ENCODE data around the gene BSDC1.
"Not testable (repeated sequence)": the region's sequence is repeated elsewhere in the genome, so short reads cannot be mapped to it uniquely, and the experiment has no call there.

BSDC1 gene

DNA sequence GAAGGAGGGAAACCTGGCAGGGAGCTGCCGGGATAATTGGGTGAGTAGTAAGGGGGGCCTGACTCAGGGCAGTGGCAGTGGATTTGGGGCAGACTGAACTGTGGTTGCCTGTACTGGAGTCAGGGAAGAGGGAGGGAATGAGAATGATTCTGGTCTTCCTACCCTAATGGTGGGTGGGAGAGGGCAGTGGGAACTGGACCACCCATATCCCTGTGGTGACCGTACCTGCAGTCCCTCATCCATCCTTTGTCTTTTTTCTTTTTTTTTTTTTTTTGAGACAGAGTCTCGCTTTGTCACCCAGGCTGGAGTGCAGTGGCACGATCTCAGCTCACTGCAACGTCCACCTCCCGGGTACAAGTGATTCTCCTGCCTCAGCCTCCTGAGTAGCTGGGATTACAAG is 38.5 kb downstream of the BSDC1 start:
- not testable (repeated sequence) for DNase-seq

DNA sequence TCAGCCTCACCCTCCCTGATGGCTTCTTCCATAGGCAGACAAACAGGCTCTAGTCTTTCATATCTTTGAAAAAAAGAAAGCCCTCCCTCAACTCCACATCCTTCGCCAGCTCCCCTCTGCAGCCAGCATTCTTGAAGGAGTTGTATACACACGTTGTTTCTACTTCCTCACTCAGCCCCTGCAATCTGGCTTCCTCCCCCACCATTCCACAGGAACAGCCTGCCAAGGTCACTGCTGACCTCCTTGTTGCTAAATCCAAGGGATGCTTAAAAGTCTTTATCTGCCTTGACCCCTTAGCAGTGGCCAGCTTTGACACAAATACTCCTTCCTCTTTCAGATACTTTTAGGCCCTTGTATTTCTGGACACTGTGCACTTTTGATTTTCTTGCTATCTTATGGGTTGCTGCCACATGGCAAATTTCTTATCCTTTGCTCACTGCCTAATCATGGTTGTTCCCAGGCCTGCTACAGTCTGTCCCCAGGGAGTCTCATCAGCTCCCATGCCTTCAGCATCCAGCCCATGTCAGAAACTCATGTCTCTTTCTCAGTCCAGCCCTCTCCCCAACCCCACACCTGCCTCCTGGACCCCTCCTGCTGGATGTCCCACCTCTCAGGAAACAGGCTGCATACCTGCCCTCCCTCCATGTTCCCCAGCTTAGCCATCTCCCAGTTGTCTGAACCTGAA is 40.2 kb downstream of the BSDC1 start:
- peak; percentile 73 for DNase-seq

DNA sequence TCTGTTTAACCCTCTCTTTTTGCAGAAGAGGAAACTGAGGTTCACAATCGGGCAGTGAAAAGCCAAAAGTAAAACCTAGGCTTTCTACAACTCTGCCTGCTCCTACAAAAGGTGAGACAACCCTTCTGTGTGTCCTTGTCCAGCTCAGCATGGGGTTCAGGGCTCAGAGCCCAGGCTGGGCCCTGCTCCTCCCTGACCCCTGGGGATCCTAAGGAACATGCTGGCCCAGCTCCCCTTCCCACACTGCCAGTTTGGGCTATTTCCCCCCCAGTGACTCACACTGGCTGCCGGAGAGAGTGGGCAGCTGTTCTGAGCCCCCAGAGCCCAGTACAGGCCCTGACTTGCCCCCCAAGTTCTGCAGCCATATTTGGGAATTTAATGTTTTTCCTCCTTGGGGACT is 40.8 kb downstream of the BSDC1 start:
- DNase-seq = no peak

DNA sequence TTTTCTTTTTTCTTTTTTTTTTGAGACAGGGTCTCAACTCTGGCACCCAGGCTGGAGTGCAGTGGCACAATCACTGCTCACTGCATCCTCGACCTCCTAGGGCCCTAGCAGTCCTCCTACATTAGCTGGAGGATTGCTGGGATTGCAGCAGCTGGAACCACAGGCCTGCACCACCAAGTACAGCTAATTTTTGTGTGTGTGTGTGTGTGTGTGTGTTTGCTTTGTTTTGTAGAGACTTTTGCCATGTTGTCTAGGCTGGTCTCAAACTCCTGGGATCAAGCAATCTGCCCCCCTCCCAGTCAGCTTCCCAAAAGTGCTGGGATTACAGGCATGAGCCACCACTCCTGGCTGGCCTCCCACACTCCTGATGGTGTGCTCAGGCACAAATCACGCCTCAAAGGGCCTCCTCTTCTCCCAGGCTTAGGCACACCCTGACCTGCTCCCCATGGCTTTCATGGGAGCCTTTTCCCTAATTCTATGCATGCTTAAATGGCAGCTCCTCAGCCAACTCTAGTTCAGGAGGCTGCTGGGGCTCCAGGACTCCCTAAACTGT is 41.3 kb downstream of the BSDC1 start:
- no peak for DNase-seq

DNA sequence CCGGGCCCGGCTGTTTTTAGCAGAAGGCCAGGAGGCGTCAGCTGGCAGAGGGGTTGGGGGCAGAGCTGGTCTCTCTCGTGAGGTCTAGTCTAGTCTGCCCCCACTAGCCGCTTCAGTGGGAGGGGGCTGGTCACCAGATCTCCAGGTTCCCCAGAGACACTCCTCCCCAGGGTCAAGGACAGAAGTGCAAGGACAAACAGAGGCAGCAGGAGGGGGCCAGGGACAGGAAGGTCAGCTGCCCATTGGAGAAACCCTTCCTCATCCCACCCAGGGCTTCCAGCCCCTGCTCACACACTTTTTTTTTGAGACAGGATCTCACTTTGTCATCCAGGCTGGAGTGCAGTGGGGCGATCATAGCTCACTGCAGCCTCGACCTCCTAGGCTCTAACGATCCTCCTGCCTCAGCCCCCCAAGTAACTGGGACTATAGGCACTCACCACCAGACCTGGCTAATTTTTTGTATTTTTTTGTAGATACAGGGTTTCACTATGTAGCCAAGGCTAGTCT is 41.9 kb downstream of the BSDC1 start:
- DNase-seq = no peak

DNA sequence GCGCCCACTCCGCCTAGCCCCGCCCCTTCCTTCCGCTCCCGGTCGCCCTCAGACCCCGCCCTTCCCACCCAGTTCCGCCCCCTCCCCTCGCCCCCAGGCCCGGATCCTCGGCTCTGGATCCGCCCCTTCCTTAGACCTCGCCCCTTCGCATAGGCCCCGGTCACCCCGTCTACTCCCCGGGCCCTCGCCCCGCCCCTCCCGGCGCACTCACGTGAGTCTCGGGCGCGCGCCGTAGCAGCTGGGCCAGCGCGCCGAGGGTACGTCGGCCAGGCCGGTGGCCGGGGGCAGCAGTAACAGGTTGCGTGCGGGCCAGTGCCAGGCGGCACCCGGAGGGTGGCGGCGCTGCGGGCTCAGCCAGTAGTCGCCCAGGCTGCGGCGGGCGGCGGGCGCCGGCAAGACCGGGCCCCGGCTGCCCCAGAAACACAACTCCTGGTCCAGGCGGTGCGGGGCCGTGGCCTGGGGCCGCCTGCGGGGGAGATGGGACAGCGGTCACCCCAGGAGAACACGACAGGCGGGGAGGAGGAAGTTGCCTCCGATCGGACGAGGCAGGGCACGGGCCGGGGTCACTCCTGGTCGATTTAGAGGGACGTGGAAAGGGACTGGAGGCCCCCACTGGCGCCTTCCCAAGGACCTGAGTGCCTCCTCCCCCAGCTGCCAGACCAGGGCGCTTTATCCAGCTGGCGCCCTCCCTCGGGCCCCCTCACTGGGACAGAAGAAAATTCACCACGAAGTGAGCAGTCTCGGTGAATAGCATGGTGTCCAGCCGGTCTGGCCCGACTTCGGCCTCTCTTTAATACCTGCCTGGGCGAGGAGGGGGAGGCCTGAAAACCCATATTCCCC is 42.6 kb downstream of the BSDC1 start:
- peak; percentile 96 for DNase-seq

DNA sequence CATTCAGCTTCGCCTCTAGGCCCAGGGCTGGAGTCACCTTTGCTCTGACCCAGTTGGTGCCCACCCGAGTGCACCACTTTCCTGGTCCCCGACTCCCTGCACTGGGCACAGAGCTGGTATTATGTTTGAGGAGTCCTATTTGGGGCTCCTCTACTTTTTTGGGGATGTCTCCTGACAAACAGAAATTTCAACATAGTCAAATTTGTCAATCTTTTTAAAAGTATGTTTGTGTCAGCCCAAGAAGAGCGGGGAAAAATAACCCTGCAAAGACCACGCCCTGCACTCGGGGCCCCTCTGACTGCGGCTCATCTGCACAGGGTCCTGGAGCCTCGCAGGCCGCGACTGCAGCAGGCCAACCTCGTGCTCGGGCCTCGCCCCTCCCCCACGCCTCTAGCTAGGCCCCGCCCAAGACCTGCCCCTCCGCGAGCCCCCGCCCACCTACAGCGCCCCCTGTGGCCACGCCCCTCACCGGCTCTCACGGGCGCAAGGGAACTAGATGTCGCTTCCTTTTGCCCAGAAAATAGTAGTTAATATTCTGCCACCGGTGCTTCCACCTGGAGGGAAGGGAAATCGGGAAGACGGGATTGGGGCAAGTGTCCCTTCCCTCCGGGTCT is 43.3 kb downstream of the BSDC1 start:
- peak; percentile 92 for DNase-seq

DNA sequence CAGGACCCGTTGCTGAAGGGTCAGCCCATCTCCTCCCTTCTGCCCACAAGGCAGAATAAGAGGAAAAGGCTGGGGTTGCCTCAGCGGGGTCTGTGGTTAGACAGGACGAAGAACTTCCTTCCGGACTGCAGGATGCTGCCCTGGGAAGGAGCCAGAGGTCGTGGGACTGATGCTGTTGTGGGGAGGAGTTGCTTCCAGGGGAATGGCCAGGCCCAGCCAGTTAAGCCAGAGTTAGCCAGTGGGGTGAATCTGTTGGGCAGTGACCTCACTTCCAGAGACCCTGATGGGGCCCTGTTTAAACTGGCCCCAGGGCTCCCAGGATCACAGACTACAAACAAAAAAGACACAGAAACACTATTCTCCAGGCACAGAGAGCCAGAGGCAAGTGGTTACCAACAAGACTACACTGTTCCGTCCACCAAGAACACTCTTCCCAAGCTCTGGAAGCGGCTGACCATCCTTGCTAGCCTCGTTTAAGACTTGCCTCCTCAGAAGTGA is 45.0 kb downstream of the BSDC1 start:
- no peak for DNase-seq

DNA sequence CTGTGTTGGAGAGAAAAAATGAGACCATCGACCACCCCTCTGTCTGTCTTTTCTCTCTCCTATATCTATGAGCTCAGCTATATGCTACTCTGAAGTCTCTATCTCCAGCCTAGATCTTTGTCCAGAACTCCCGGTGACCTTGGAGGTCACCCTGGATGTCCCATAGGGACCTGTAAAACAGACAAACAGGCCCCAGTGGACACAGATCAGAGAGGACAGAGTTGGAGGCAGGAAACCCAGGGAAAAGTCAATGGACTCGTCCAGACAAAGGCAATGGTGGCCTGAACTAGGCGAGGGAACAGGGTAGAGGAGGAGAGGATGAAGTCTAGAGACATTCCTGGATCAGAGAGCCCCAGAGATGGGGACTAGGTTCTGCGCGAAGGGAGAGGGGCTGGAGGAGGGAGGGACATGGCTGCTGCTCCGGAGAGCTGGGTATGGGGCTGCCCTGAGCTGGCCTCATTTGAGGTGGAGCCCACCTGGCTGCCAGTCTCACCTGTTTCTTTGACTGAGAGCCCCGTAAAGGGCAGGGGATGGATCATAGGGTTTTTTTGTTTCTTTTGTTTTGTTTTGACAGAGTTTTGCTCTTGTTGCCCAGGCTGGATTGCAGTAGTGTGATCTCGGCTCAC is 47.6 kb downstream of the BSDC1 start:
- DNase-seq = no peak

DNA sequence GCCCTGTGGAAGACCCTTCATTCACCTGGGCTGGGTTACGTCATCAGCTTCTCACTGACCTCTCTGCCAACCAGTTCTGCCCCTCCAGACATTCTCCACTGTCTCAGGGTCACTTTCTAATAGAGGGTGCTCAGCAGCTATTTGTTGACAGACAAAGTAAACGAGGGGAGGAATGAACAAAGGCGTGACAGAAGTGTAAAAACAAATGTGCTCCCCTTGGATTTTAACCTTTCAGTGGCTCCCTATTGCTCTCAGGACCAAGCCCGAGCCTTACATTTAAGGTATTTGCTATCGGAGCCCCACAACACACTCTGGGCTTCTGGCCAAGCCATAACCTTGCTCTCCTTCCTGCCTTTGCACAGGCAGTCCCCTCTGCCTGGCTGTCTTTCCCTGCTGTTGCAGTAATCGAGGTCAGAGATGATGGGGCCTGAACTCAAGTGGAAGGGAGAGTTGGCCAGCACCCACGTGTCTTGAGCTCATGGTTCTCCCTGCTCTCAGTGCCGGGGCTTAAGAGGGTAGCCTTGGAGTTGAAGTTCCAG is 48.9 kb downstream of the BSDC1 start:
- peak; percentile 14 for DNase-seq

DNA sequence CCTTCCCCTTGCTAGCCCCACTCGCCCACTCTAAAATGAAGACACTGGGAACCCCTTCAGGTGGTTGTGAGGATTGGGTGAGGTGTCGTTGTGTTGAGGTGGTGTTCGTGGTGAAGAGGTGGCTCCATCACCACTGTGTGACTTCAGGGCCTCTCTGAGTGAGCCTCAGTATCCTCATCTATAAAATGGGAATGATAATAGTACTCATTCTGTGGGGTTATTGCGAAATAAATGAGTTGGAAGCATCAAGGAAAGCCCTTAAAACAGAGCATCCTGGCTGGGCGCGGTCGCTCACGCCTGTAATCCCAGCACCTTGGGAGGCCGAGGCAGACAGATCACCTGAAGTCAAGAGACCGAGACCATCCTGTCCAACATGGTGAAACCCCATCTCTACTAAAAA is 51.5 kb downstream of the BSDC1 start:
- no peak for DNase-seq

DNA sequence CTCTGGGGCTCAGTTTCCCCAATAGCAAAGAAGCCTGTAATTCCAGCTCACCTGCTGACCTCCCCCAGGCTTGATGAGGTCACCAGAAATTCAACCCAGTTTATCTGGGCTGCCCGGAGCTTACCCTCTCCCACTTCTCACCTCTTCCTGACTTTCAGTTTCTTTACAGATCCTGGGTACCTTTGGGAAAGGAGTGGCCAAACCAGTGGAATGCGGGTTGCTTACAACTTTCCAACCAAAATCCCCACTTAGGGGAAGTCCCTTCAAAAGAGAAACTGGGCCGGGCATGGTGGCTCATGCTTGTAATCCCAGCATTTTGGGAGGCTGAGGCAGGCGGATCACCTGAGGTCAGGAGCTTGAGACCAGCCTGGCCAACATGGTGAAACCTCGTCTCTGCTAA is 52.3 kb downstream of the BSDC1 start:
- no peak for DNase-seq

DNA sequence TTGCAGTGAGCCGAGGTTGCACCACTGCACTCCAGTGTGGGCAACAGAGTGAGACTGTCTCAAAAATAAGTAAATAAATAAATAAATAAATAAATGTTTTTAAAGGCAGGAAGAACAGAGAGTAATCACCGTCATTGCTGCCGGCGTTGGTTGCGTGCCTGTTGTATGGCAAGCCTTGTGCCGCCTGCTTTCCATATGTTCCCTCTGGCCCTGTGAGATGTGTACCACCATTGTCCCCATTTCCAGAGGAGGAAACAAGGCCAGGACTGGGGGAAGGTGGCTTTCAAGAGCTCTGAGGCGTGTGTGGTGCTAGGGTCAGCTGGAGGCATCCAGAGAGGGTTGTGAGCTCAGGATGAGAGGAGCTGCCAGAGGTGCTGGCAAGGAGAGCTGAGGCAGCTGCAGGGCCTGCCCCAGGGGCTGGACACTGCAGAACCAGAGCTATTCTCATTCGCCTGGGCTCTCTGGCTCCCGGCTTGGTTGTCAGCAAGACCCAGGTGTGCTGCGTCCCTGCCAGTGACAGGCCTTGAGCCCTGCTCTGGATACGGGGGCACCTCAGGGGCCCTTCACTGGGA is 53.0 kb downstream of the BSDC1 start:
- DNase-seq = no peak

DNA sequence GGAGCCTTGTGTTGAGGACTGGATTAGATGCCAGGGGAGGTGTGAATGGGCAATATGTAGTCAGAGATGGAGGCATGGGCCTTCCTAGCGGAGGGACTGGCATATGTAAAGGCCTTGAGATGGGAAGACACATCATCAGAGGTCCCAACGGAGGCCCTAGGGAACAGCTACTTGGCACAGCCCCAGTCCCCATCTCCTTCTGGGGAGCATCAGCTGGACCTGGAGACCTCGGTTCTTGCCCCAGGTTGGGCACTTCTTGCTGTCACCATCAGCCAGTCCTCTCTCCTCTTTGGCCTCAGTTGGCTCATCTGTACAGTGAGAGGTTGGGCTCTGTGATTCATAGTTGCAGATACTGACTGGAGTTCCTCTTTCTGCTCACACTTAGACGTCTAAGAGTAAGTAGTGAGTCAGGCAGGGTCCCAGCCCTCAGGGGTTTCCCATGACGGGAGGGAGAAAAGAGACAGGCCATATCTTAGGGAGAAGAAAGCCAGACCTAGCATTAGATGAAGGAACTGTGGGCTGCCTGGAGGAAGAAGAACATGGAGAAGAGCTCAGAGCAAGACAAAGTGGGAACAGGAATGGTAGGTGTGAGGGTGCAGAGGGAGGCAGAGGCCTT is 54.8 kb downstream of the BSDC1 start:
- DNase-seq = peak; percentile 81

DNA sequence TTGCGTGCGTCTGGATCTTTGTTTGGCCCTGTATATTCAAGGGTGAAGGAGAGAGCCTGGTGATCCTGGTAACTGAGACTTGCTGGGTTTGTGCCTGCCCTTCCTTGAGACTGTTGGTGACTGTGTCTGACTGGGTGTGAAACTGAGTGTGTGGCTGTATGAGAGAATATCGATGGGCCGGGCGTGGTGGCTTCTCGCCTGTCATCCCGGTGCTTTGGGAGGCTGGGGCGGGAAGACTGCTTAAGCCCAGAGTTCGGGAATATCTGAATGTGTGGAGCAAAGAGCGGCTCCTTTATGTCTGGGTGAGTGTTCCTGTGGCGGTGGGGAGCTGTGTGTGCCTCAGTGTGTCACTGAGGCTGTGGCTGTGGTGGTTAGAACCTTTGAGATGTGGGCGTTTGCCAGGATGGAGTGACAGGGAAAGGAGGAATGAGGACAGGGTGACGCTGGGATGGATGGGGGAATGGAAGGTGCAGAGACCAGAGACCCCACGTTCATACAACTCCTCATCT is 55.5 kb downstream of the BSDC1 start:
- no peak for DNase-seq

DNA sequence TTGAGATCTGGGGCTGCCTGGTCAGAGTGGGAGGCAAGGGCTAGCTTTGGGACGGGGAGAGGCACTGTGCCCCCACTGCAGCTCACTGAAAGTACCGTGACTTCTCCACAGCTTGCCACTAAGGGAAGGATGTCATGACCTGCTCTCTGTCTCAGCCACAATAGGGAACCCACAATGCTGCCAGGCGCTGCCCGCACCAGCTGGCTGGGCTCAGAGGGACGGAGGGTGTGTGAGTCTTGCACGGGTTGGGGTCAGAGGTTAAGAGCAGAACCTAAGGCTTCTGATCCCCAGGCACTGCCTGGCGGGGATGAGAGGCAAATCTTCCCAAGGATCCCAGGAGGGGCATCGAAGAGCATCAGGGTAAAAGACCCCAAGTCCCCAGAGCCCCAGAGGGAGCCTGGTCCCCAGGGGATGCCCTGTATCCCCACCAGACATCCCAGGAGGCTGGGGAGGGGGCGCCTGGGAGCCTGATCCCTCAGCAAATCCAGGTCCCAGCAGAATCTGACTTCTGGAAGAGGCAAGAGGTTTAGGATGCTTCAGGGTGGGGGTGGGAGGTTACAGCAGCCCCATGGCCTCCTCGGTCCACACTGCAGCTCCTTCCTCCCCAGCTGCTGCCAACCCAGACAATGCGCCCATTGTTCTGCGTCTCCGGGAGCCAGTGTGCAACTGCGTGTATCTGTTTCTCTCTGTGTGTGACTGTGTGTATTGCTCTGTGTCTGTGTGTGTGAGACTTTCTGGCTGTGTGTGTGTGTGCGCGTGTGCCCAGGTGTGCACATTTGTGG is 56.2 kb downstream of the BSDC1 start:
- DNase-seq = no peak

DNA sequence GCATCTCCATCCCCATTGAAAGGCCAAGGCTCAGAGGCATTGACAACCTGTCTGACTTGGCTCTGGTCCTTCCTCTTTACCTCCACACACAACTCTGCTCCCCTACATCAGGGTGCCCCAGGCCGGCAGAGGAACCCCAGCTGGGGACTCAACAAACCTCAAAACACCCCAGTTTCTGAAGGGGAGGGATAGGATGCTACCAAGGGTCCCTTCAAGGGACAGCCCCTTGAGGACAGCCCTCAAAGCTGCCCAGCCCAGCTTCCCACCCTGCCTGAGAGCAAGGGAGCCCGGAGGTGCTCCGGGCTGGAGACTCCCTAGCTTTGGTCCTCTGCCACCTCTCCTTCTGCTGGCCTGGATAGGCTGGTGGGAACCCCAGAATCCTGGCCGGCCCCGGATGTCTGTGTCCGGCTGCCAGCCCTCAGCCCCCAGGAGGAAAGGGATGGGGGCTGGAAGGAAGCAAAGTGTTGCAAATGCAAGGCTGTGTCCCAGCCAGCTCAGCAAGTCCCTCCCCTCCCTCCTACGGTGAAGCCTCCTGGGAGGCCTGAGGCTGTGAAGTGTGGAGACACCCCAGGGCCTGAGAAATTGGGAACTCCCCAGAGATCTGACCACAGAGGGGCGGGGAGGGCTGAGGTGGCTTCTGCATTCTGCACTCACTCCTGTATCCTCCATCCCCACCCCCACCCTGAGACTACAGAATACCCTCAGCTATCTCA is 57.1 kb downstream of the BSDC1 start:
- DNase-seq = peak; percentile 81

DNA sequence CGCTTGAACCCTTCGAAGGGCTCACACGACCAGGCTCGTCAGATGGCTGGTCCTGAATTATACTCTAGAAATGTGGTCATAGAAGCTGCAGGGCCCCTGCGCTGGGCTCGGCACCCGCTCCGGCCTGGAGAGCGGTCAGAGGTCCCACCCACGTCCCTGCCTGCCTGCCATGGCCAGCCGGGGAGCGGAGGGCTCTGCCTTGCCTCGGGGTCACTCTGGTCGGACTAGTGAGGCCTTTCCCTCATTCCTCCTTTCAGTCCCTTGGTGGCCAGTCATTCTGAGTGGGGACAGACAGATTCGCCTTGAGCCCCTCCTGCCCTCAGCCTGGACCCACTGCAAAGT is 57.7 kb downstream of the BSDC1 start:
- DNase-seq = no peak

DNA sequence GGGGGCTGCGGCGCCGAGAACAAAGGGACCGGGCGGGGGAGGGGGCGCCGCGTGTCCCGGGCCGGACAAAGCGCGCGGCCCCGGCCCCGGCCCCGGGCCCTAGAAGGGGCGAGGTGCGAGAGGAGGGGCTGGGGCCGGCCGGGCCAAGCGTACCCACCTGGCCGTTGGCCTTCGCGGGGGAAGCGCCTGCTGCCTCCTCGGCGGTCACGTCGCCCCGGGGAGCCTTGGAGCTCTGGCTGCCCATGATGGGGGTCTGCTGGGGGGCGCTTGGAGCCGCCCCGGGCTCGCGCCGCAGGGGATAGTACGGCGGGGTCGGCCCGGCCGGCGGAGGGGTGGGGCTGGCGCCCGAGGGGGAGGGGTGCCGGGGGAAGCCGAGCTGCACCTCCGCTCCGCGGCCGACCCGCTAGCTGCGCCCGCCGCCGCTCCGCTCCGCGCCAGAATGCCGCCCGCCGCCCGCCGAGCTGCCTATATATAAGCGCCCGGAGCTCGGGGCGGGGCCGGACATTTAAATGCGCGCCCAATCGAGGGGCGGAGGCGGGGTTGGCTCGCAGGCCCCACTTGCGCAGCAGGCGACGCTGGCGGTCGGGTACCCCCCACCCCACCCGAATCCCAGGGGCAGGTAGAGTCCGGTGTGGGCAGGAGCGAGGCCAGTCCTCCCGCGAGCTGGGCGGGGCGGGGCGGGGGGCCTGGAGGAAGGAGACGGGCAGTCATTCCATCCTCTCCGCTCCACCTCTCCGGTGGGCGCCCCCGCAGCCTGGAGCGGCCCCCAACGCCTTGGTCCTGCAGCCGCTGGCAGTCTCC is 58.3 kb downstream of the BSDC1 start, which contains the start of gene MARCKSL1:
Gene MARCKSL1, minus strand, starts transcription at position 444 of the 801 bp plus-strand sequence. Its CDS starts 200 bp downstream, at position 244.
- peak; percentile 84 for DNase-seq

All from OCI-M1 (cell line).